ENCODE data around the gene VAMP4. TPM values are rescaled to one million over a fixed set of nuclear protein-coding genes. Genes with fewer than 3 reads are reported as not detected.

The VAMP4 gene
- total RNA-seq, 1 donor = 7.6 TPM

DNA sequence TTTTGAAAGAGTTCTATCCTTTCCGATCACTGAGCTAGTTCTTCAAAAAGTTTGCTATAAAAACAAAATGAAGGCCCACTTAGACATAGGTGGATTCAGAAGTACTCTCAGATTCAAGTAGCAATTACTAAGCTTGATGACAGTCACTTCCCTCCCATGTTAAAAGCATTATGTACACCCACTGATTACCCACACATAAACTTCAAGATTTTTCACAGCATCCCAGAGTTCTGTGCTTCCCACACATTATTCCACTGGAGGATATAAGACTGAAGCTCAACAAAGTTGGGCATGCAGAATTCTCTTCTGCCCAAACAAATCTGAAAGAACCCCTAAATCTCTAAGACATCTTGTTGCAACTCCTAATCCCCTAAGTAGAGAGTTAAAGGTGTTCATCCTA, 29.5 kb downstream of the VAMP4 start:
- no peaks in the 10 kb centered on the region for H4K20me1 ChIP-seq (ENCODE audit: insufficient read depth, low read length)
- peaks cover 3% of the 10 kb centered on the region for H3K36me3 ChIP-seq (ENCODE audit: insufficient read depth, low read length)
- H2AFZ ChIP-seq (ENCODE audit: low read length) = no peak overlapping the region
- H3K79me2 ChIP-seq (ENCODE audit: insufficient read depth, low read length) = no peaks in the 10 kb centered on the region
- peaks cover 14% of the 10 kb centered on the region for H3K4me1 ChIP-seq (ENCODE audit: insufficient read depth, low read length)
- H3K4me3 ChIP-seq (ENCODE audit: insufficient read depth, low read length) = no peak overlapping the region
- DNase-seq (ENCODE audit: insufficient read length, low spot score, missing footprints) = no peak
- TF ChIP-seq, protein P1, sequence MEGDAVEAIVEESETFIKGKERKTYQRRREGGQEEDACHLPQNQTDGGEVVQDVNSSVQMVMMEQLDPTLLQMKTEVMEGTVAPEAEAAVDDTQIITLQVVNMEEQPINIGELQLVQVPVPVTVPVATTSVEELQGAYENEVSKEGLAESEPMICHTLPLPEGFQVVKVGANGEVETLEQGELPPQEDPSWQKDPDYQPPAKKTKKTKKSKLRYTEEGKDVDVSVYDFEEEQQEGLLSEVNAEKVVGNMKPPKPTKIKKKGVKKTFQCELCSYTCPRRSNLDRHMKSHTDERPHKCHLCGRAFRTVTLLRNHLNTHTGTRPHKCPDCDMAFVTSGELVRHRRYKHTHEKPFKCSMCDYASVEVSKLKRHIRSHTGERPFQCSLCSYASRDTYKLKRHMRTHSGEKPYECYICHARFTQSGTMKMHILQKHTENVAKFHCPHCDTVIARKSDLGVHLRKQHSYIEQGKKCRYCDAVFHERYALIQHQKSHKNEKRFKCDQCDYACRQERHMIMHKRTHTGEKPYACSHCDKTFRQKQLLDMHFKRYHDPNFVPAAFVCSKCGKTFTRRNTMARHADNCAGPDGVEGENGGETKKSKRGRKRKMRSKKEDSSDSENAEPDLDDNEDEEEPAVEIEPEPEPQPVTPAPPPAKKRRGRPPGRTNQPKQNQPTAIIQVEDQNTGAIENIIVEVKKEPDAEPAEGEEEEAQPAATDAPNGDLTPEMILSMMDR (IDR thresholded peaks at IDR 0.05; ENCODE audit: extremely low read depth, low read depth, low read length) = no peak
- no peak overlapping the region for H3K4me2 ChIP-seq (ENCODE audit: insufficient read depth, low read length)
- no peaks in the 10 kb centered on the region for H3K27me3 ChIP-seq (ENCODE audit: insufficient read depth, low read length)
- H3K27ac ChIP-seq (ENCODE audit: low read depth, low read length) = no peak overlapping the region
- H3K9me3 ChIP-seq (ENCODE audit: low read depth, low read length) = no peaks in the 10 kb centered on the region

DNA sequence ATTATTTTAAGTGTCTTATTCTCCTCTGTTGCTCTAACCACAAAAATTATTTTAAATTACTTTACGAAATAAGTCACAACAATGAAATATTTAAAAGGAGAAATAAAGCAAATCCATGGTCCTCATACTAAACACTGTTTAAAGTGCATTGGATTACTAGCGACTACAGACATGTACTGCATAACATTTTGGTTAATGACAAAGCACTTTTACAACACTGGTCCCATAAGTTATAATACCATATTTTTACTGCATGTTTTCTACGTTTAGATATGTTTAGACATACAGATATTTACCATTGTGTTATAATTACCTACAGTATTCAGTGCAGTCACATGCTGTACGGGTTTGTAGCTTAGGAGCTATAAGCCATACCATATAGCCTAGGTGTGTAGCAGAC, 30.2 kb downstream of the VAMP4 start:
- Histone ChIP-seq H3K79me2 (ENCODE audit: insufficient read depth, low read length) (no peaks in the 10 kb centered on the region), H3K27ac (ENCODE audit: low read depth, low read length) (no peak overlapping the region), H4K20me1 (ENCODE audit: insufficient read depth, low read length) (no peaks in the 10 kb centered on the region), H3K4me1 (ENCODE audit: insufficient read depth, low read length) (peaks cover 7% of the 10 kb centered on the region), H3K27me3 (ENCODE audit: insufficient read depth, low read length) (no peaks in the 10 kb centered on the region), H3K36me3 (ENCODE audit: insufficient read depth, low read length) (peaks cover 3% of the 10 kb centered on the region), H2AFZ (ENCODE audit: low read length) (no peak overlapping the region), H3K9me3 (ENCODE audit: low read depth, low read length) (no peaks in the 10 kb centered on the region), H3K4me3 (ENCODE audit: insufficient read depth, low read length) (no peak overlapping the region), H3K4me2 (ENCODE audit: insufficient read depth, low read length) (no peak overlapping the region)
- DNase-seq (ENCODE audit: insufficient read length, low spot score, missing footprints) = no peak
- TF ChIP-seq, protein P1 (IDR thresholded peaks at IDR 0.05; ENCODE audit: extremely low read depth, low read depth, low read length) = no peak

DNA sequence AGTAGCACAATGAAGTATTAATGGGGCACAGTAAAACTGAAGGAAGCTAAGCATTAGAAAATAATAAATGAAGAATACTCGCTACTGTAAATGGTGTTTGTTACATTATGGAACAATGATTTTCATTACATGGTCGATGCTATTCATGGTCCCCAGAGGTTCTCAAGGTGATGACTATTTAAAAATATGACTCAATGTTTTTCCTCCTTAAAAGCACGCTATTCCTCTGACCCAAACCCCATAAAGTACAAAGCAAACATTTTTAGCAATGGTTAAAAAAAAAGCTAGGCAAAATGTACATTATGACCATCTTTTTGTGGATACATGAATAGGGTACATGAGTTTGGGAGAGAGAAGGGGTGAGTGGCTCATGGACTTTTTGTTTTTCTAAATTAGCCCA, 34.3 kb downstream of the VAMP4 start:
- TF ChIP-seq, protein P1 (IDR thresholded peaks at IDR 0.05; ENCODE audit: extremely low read depth, low read depth, low read length) = no peak
- H3K27me3 ChIP-seq (ENCODE audit: insufficient read depth, low read length) = no peaks in the 10 kb centered on the region
- no peak overlapping the region for H3K4me3 ChIP-seq (ENCODE audit: insufficient read depth, low read length)

DNA sequence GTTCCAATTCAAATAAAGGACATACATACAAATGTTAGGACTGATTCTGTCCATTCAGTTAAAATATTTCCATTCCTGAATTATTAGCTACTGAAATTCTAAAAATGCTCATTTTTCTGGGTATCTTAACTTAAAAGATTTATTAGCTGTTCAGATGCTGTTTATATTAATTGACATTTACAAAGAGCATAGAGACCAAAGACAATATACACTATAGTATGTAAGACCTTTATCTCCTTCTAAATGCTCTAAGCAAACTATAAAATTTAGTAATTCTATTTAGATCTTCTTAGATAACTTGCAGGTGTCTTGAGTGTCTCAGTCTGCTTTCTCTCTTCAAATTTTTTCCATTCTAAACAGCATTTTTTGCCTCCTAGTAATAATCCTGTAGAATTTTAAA, 39.3 kb downstream of the VAMP4 start:
- Histone ChIP-seq H3K27ac (ENCODE audit: low read depth, low read length) (no peak overlapping the region), H4K20me1 (ENCODE audit: insufficient read depth, low read length) (no peaks in the 10 kb centered on the region), H3K4me2 (ENCODE audit: insufficient read depth, low read length) (no peak overlapping the region), H3K4me1 (ENCODE audit: insufficient read depth, low read length) (no peaks in the 10 kb centered on the region), H2AFZ (ENCODE audit: low read length) (no peak overlapping the region), H3K79me2 (ENCODE audit: insufficient read depth, low read length) (no peaks in the 10 kb centered on the region), H3K4me3 (ENCODE audit: insufficient read depth, low read length) (no peak overlapping the region), H3K36me3 (ENCODE audit: insufficient read depth, low read length) (no peaks in the 10 kb centered on the region), H3K27me3 (ENCODE audit: insufficient read depth, low read length) (no peaks in the 10 kb centered on the region), H3K9me3 (ENCODE audit: low read depth, low read length) (no peaks in the 10 kb centered on the region)
- DNase-seq (ENCODE audit: insufficient read length, low spot score, missing footprints) = no peak
- TF ChIP-seq, protein P1 (IDR thresholded peaks at IDR 0.05; ENCODE audit: extremely low read depth, low read depth, low read length) = no peak

More for the DNA sequence above, 34.3 kb downstream of the VAMP4 start:
- Histone ChIP-seq H4K20me1 (ENCODE audit: insufficient read depth, low read length) (no peaks in the 10 kb centered on the region), H3K9me3 (ENCODE audit: low read depth, low read length) (no peaks in the 10 kb centered on the region), H3K36me3 (ENCODE audit: insufficient read depth, low read length) (no peaks in the 10 kb centered on the region), H3K4me2 (ENCODE audit: insufficient read depth, low read length) (no peak overlapping the region), H3K4me1 (ENCODE audit: insufficient read depth, low read length) (no peaks in the 10 kb centered on the region), H3K27ac (ENCODE audit: low read depth, low read length) (no peak overlapping the region), H2AFZ (ENCODE audit: low read length) (no peak overlapping the region), H3K79me2 (ENCODE audit: insufficient read depth, low read length) (no peaks in the 10 kb centered on the region)
- no peak for DNase-seq (ENCODE audit: insufficient read length, low spot score, missing footprints)

All from osteoblast (primary cell).